Fibroblast of lung (primary cell): ENCODE data around the gene GALNT18. TPM values are rescaled to one million over a fixed set of nuclear protein-coding genes. Genes with fewer than 3 reads are reported as not detected.

Experiments
- DNase-seq, 2 donors: peaks; one replicate each; pipeline versions ENCODE4 v3.0.0 to v3.0.0-alpha.2; 2010; ENCODE audit warnings: low read depth in 2 of 2
- H2AFZ ChIP-seq: 2 replicates; pipeline ENCODE4 v1.5.1; 2012; ENCODE audit warnings: low read length, control low read depth, inconsistent platforms
- H3K27ac ChIP-seq: 2 replicates; pipeline ENCODE4 v1.5.1; 2011; ENCODE audit warnings: low read length, control low read depth; ENCODE audit not compliant: insufficient read depth
- H3K27me3 ChIP-seq: 2 replicates; pipeline ENCODE4 v1.5.1; 2011; ENCODE audit warnings: mild to moderate bottlenecking, low read length; ENCODE audit not compliant: control insufficient read depth, insufficient read depth
- H3K36me3 ChIP-seq: 2 replicates; pipeline ENCODE4 v1.5.1; 2011; ENCODE audit warnings: low read length; ENCODE audit not compliant: control insufficient read depth, insufficient read depth
- H3K4me1 ChIP-seq: 2 replicates; pipeline ENCODE4 v1.5.1; 2011; ENCODE audit warnings: low read length; ENCODE audit not compliant: control insufficient read depth, insufficient read depth; ENCODE audit errors: extremely low read depth
- H3K4me2 ChIP-seq: 2 replicates; pipeline ENCODE4 v1.5.1; 2011; ENCODE audit warnings: low read length, control low read depth; ENCODE audit not compliant: insufficient read depth; ENCODE audit errors: extremely low read depth
- H3K4me3 ChIP-seq, 4 experiments: fragments of 200-600 bp in 1 of 4; sonication (generic) in 1 of 4; replicated peaks in 1 of 4; 2 replicates each; pipeline ENCODE4 v1.5.1; 2011 to 2016; ENCODE audit warnings: low read length in 4 of 4, low read depth in 3 of 4, mild to moderate bottlenecking in 3 of 4, control low read depth in 2 of 4, inconsistent platforms in 1 of 4, mixed read lengths in 1 of 4; ENCODE audit not compliant: insufficient read depth in 1 of 4; ENCODE audit errors: control extremely low read depth in 1 of 4
- H3K79me2 ChIP-seq: 2 replicates; pipeline ENCODE4 v1.5.1; 2012; ENCODE audit warnings: mild to moderate bottlenecking, low read length, inconsistent platforms; ENCODE audit not compliant: control insufficient read depth, insufficient read depth
- H3K9ac ChIP-seq: 2 replicates; pipeline ENCODE4 v1.5.1; 2011; ENCODE audit warnings: mild to moderate bottlenecking, low read length, control low read depth; ENCODE audit not compliant: insufficient read depth
- H3K9me3 ChIP-seq: 2 replicates; pipeline ENCODE4 v1.5.1; 2012; ENCODE audit warnings: low read depth, low read length; ENCODE audit not compliant: control insufficient read depth, insufficient read depth
- H4K20me1 ChIP-seq: 2 replicates; pipeline ENCODE4 v1.5.1; 2011; ENCODE audit warnings: low read length; ENCODE audit not compliant: control insufficient read depth, insufficient read depth; ENCODE audit errors: extremely low read depth
- EZH2 ChIP-seq: IDR thresholded peaks from 2 replicates; pipeline ENCODE4 v1.5.1; 2012; ENCODE audit warnings: low read length, control low read depth, mild to moderate bottlenecking; ENCODE audit errors: missing control alignments
- polyA plus RNA-seq, 2 donors: library from polyadenylated mRNA; depleted of rRNA in 1 of 2; stranded (reverse) in 1 of 2; unstranded in 1 of 2; fragments of >200 nt; gene quantifications; 2 replicates each; pipeline ENCODE4 v1.2.1, GENCODE V29; 2011 to 2012; ENCODE audit warnings: missing spikeins in 1 of 2
- total RNA-seq: library from RNA; depleted of rRNA; stranded (reverse); fragments of >200 nt; gene quantifications from 2 replicates; pipeline ENCODE4 v1.2.1, GENCODE V29; 2014
- TF ChIP-seq, protein P1 (sequence below), 2 donors: IDR thresholded peaks in 1 of 2; conservative IDR thresholded peaks in 1 of 2; 1 replicate in 1 of 2; 2 replicates in 1 of 2; pipeline ENCODE4 v1.5.1; 2011 to 2012; ENCODE audit warnings: low read length in 2 of 2, control low read depth in 1 of 2, inconsistent platforms in 1 of 2, low read depth in 1 of 2, mild to moderate bottlenecking in 1 of 2

Gene GALNT18
- total and polyA plus RNA-seq, 2 donors (not counting 1 experiment from before 2014, with no cell fraction given) = 0.50 to 19.3 TPM

DNA sequence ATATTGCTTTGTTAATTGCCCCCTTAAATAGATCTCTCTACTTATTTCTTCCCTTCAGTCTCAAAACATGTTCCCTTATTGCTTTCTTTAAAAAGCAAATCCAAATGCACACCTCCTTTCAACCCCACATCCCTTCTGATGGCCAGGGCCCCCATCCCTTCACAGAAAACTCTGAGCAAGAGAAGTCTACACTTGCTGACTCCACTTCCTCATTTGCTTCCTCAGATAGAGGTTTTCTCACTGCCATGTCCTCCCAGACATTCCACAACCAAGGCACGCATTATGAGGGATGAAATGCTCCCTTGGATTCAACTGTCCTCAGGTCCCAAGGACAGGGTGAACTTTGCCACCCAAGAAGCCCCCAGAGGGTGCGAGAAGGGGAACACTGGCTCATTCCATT is 311.9 kb downstream of the GALNT18 start:
- Histone ChIP-seq H3K27ac (no peak overlapping the region), H3K4me2 (no peak overlapping the region), H3K4me3 (no peak overlapping the region), H4K20me1 (no peaks in the 10 kb centered on the region), H3K36me3 (no peaks in the 10 kb centered on the region), H3K4me1 (no peaks in the 10 kb centered on the region), H3K9me3 (no peaks in the 10 kb centered on the region), H2AFZ (no peak overlapping the region), H3K79me2 (no peaks in the 10 kb centered on the region), H3K9ac (no peak overlapping the region), H3K27me3 (peaks cover 2% of the 10 kb centered on the region)
- DNase-seq = no peak
- TF ChIP-seq, protein P1, sequence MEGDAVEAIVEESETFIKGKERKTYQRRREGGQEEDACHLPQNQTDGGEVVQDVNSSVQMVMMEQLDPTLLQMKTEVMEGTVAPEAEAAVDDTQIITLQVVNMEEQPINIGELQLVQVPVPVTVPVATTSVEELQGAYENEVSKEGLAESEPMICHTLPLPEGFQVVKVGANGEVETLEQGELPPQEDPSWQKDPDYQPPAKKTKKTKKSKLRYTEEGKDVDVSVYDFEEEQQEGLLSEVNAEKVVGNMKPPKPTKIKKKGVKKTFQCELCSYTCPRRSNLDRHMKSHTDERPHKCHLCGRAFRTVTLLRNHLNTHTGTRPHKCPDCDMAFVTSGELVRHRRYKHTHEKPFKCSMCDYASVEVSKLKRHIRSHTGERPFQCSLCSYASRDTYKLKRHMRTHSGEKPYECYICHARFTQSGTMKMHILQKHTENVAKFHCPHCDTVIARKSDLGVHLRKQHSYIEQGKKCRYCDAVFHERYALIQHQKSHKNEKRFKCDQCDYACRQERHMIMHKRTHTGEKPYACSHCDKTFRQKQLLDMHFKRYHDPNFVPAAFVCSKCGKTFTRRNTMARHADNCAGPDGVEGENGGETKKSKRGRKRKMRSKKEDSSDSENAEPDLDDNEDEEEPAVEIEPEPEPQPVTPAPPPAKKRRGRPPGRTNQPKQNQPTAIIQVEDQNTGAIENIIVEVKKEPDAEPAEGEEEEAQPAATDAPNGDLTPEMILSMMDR (conservative IDR thresholded peaks at IDR 0.05 in 1 of 2, IDR thresholded peaks at IDR 0.05 in 1 of 2; ENCODE audit: low read depth in 1 of 2, low read length in 2 of 2) = no peak
- TF ChIP-seq EZH2 = no peak

DNA sequence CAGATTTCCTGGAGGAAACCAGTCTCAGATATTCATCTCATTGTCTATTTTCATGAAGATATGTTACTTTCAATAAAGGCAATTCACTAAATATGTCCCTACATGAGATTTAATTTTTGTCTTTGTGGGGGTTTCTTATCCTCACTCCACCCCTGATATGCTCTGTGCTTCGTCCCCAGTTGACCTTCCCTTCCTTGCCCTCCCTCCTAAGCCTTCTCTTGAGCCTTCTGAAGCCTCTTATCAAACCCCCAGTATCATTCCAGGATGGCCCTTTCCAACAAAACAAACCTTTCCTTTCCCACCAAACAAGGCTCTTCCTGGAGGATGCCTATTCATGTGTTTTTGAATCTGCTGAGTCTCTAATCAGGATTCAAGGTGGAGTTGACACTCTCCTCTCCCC is 313.6 kb downstream of the GALNT18 start:
- H3K4me3 ChIP-seq = no peak overlapping the region

DNA sequence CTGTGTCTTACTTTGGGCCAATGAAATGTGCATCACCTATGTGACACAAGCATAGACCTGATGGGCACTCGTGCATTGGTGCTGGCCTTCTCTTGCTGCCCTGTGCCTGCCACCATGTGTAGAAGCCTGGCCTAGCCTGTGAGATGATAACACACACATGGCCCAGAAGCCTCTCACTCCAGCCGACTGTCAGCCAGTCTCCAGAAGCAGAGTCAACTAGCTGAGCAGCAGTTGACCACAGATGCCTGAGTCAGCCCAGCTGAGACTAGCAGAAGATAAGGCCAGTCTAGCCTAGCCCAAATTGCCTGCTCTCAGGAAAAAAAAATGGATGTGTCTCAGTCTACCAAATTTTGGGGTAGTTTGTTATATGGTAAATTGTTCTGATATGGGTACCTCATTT is 314.9 kb downstream of the GALNT18 start:
- Histone ChIP-seq H3K4me1 (no peaks in the 10 kb centered on the region), H3K27me3 (peaks cover 2% of the 10 kb centered on the region), H2AFZ (no peak overlapping the region), H3K4me2 (no peak overlapping the region), H4K20me1 (no peaks in the 10 kb centered on the region), H3K9me3 (no peaks in the 10 kb centered on the region), H3K9ac (no peak overlapping the region), H3K27ac (no peak overlapping the region), H3K36me3 (no peaks in the 10 kb centered on the region), H3K79me2 (no peaks in the 10 kb centered on the region), H3K4me3 (no peak overlapping the region)
- TF ChIP-seq EZH2 = no peak
- TF ChIP-seq, protein P1 (conservative IDR thresholded peaks at IDR 0.05 in 1 of 2, IDR thresholded peaks at IDR 0.05 in 1 of 2; ENCODE audit: low read depth in 1 of 2, low read length in 2 of 2) = no peak
- DNase-seq = peak in 1 of 2 donors; percentile 11

More for the DNA sequence above, 313.6 kb downstream of the GALNT18 start:
- Histone ChIP-seq H2AFZ (no peak overlapping the region), H3K4me1 (no peaks in the 10 kb centered on the region), H3K27me3 (peaks cover 2% of the 10 kb centered on the region), H3K79me2 (no peaks in the 10 kb centered on the region), H3K4me2 (no peak overlapping the region), H4K20me1 (no peaks in the 10 kb centered on the region), H3K9ac (no peak overlapping the region), H3K27ac (no peak overlapping the region), H3K36me3 (no peaks in the 10 kb centered on the region), H3K9me3 (no peaks in the 10 kb centered on the region)
- no peak for DNase-seq
- no peak for TF ChIP-seq EZH2
- TF ChIP-seq, protein P1 (conservative IDR thresholded peaks at IDR 0.05 in 1 of 2, IDR thresholded peaks at IDR 0.05 in 1 of 2; ENCODE audit: low read depth in 1 of 2, low read length in 2 of 2) = no peak
